Suppressor macrophage treated with lipopolysaccharide for 1 hour (primary cell): Measurements from ENCODE around the gene RPP30.
"Not testable (repeated sequence)": the region's sequence is repeated elsewhere in the genome, so short reads cannot be mapped to it uniquely, and the experiment has no call there.

Source experiments
- DNase-seq, 3 donors: peaks; one replicate each; pipeline ENCODE4 v3.0.0-alpha.2; 2020 to 2022

Gene RPP30

DNA sequence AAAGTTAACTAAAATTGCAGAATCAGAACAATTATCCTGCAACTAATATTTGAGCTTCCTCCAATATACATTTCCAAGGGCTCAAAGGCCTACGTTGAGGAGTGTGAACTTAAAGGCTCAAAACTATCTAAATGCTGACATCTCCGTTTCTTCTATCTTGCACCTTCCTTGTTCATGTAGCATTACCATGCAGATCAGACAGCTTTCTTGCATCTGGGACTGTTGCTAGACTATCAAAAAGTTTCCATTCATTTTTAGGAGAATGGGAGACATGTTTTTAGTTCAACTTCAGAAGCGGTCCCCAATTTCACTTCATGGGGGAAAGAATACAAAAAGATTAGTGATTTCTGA is 46.2 kb downstream of the RPP30 start:
- no peak for DNase-seq

DNA sequence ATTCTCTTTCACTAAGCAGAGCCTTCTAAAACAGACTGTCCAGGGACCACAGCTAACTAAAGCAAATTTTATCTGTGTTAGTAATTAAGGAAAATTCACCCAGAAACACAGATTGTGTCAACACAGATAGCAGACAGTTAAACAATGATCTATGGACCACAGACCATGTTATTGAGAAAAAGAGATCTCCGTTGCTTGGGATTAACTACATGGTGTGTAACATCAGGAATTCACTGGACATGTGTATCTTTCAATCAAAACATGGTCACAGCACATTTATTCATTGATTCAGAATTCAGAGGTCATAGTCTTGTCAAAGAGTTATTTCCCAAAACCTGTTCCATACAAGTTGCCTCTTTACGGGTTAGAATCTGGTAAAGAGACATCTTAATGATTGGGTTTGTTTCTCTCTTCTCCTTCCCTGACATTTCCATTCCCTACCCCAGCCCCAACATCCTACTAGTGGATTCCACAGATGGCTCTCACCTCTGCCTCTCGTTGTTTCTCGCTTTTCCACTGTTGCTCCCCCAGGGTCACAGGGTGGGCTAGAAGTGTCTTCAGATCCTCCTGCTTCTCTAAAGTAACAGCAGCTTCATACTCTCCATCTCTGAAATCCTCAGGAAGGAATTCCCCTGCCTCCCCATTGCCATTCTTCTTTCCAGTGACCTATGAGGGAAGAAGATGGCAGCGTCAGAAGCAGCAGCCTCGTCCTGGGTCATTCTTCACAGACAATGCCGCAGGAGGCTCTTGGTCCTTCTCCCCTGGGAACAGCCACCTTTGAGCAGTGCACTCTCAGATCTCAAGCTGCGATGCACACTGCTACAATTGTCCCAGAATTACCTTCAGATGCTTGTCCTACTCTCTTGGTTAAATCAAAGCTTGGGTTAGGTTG is 48.2 kb downstream of the RPP30 start:
- DNase-seq, result no peak

DNA sequence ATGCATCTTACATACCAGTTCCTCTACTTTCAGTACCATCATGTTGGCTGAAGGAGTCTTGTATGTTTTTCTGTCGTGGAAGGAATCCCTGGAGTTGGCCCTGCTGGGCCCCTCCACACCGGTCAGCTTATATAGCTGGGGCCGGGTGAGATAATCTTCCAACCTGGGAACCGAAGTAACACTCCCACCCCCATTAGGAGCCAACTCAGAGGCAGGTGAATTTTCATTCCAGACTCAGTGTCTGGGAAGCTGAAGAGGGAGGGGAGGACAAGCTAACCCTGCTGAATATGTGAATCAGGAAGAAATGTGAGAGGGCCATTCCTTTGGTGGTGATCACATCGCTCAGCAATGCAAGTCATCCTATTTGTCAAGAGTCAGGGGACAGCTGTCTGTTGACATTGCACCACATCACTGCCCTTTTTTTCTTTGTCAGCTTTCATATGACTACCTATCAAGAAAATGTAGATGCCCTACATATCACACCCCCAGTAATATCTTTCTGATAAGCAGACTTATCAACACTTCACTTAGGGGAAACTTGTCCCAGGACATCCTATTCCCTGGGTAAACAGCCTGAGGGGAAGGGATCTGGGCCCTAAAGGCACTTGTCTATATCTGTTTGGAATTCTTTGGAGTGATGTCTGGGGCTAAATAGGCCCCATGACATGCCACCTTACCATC is 49.4 kb downstream of the RPP30 start, which contains the start of gene ANKRD1:
Gene ANKRD1 (minus strand): TSS at position 102 of the 681 bp plus-strand sequence. CDS start 60 bp downstream, at position 42.
- DNase-seq, result peak in 2 of 3 donors; percentile 10 to 14

DNA sequence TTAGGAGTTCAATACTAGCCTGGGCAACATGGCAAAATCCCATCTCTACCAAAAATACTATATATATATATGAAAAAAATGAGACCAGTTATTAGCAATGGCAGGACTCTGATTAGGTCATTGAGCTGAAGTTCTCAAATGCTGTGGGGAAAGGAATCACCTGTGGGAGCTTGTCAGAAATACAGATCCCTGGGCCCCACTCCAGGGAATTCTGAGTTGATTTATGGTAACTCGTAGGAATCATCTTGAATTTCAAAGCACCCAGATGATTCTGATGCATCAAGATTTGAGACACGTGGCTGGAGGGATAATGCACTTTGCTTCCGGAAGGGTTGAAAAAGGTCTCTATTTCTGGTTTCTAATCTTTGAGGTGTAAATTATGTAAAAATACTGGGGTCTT is 50.1 kb downstream of the RPP30 start:
- no peak for DNase-seq

DNA sequence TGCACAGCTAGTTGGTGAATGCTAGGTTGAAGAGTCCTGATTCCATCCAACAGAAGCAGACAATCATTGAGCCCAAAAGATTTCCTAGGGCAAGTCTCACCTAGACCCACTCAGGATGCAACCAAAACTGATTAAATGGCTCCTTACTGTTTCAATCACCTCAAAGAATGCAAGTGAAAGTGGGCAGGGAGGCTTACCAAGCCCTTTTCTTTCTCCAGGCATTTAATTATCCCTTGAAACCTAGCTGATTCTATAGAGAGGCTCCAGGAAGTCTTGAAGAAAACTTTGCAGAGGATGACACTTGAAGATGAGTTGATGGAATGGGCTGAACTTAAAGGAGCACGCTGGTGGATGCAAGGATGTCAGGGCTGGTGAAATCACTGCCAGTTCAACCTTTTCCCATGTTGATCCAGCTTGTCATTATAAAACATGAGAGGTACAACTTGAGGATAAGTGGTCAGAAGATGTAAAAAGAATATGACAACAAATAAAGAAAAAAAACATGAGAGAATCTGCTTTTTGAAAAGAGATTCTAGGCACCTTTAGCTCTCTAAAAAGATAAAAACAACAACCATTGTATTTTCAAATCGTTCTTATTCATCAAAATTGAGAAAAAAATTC is 51.4 kb downstream of the RPP30 start:
- DNase-seq, result no peak

DNA sequence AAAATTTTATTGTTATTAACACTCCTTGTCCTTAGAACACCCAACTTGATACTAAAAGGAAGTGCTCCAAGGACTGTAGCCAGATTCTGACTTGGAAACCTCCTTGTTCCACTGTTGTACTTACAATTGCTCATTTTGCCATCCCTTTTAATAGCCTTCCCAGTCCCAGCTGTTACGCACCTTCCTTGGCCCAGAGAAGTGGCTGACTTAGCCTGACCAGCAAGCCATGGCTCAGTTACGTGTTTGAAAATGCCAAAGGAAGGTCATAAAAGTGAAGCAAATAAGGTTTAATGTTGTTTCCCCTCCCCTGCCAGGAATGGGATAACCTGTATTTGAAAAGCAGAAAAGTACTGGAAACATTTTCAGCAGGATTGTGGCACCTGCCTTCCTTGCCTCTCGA is 52.8 kb downstream of the RPP30 start:
- DNase-seq, result no peak

DNA sequence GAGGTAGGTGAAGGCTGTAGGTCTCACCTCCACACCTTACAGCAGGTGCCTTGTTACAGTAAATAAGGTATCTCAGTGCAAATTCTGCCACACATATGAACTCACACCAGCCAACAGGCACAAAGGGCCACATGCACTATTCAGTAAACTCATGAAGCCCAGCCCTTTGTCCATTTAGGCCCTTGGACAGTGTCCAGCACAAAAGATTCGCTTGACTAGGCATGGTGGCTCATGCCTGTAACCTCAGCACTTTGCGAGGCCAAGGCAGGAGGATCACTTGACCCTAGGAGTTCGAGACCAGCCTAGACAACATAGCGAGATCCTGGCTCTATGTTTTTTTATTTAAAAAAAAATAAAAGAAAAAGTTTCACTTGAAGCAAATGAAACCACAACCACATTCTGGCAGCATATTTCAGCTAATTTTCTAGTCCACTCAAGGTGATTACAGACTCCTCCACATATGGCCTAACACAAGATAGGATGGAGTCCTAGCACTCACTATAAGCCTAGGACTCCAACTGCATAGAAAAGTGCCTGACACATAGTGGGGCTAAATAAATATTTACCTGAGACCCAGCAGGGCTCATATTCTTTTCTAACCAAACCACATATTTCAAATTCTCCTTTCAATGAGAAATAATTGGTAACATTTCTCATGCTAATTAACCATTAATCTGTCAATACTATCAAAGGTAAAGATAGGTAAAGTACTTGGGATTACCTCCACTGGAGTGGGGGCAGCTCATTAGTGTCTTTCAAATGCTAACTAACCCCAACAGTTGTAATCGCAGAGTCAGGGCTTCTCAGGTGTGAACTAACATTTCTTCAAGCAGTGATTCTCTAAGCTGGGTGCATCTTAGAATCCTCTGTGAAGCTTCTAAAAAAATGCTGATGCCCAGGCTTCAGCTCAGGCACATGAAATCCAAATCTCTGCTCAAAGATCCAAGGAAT is 53.6 kb downstream of the RPP30 start:
- DNase-seq, result no peak

DNA sequence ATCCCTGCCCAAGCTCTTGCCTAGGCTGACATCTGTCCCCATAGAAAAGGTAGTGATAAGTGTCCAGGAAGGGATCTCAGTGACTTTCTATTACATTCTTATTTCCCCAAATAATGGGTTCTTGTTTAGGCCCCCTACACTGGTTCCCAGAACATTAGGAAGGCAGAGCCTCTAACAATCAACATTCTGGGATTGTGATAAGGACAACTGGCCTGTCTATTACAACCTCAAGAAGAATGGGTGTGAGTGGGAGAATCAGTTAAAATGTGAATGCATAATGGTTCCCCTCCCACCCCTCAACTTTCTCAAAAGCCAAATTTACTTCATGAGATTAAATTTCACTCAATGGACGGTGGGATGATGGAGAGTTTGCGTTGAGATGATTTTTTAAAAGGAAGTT is 55.5 kb downstream of the RPP30 start:
- DNase-seq, result no peak

DNA sequence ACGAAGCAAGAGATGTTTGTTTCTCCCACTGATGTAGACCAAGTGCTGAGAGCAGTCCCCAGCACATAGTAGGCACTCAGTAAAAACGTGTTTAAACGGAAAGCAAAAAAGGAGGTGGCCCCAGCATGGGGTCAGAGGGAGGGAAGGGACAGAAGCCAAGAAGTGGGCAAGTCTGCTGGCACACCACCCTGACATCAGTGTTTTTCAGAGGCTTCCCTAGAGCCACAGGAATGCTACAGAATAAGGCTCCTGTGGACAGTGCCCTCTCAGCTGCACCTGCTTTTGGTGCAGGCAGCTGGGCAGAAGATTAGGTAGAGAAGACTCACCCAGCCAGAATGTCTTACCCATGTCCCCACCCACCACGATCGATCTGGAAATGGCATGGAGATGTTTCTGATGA is 57.4 kb downstream of the RPP30 start:
- DNase-seq, result no peak

DNA sequence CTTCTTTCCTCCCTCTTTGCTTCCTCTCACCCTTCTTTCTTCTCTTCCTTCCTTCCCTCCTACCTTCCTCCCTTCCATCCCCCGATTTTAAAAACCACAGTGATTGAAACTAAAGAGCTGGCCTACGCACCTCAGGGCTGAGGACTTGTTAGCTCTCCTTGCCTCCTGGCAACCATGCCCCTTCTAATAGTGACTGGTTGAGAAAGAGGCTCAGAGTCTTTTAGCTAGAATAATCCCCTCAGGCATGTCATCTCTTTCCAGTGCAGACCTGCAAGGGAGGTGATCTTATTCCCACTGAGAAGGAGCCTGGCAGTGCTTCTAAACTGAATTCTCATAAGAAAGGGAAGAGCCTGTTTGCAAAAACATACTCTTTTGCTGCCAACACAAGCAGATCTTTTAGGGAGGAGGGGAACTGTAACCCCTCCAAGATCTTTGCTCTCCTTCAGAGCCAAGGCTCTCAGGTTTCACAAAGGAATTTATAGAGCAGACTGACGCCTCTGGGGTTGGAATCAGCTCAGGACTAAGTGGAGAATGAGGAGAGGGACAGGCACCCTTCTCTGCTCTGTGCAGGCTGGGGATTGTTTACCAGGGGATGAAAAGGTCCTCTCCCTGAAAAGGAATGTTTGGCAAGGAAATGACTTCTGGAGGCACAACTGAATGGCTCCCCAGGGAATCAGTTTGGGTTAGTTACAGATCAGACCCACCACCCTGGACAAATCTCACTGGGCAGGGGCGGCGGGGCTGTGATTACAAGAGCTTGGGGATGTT is 58.5 kb downstream of the RPP30 start:
- no peak for DNase-seq

DNA sequence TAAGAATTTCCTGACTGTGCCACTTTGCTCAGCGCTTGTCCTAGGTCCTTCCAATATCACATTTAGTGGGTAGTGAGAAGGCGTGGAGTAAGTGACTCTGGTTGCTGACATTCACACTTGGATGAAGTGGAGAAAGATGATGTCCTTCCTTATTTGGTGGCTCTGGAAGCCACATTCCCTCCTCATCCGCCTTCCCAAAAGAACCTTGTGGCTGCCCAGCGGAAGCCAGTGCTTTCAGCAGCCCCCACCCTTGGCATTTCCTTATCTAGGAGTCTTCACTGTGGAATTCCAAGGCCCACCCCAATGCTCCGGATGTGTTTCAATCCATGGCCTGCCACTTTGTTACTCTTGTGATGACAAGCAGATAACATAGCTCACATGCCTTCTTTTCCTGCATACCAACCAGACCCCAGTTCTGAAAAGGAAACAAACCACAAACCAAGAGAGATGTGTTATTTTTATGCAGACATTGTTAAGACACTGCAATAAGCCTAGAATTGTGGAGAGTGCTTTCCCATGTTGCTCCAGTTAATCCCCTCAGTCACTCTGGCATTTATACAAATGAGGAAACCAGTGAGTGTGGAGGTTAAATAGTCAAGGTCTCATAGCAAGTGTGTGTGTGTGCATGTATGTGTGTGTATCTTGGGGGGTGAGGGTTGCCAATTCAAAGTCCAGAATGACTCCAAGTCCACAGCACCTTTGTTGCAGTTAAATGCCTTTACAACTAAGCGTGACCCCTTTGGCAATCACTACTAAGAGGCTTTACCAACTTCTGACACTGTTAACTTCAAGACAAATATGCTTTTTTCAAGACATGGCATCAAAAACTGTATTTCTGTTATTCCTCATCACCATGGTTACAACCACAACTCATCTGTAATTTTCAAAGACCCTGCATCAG is 59.4 kb downstream of the RPP30 start:
- DNase-seq, result no peak

DNA sequence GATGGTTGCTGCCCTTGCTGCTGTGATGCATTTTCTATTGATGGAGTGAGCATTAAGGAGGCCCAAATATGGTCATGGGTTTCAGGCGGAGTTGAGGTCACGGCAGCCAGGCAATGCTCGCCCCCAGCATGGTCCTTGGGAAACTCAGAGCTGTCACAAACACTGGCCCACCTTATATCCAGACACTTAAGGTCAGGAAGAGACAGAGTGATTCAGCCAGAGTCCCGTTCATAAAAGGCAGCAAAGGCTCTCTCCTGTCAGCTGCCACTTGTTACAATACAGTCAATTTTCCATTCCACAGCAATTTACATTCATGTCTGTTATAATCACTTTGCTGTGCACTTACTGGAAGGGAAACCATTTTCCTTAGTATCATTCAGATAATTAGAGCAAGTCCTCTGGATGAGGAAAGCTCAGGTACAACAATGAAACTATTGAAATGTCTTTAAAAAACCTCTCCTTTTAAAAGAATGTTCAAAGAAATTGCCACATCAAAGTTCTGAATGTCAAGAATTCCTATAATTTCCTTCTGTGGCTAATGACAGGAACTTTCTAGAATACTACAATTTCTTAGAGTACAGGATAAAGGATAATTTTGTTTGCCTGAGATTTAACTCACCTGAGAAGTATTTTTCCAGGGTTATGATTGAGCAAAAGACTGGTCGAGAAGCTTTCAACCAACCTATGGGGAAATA is 64.0 kb downstream of the RPP30 start:
- no peak for DNase-seq

DNA sequence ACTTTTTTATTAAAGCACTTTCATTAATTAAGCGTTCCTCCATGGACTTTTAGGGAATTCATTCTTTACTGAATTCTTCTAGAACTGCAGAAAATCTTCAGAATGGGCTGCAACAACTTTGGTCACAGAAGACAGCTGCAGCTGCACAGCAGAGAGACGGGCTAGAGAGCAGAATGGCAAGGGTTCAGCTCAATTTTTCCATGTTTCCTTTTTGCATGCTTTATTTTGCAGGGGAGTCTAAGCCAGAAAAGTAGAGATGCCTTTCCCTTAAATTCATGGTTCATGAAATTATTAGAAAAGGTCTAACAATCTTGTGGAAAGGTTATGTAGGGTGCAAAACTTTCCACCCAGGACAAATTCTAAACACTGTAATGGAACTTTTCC is 64.5 kb downstream of the RPP30 start:
- DNase-seq, result no peak

DNA sequence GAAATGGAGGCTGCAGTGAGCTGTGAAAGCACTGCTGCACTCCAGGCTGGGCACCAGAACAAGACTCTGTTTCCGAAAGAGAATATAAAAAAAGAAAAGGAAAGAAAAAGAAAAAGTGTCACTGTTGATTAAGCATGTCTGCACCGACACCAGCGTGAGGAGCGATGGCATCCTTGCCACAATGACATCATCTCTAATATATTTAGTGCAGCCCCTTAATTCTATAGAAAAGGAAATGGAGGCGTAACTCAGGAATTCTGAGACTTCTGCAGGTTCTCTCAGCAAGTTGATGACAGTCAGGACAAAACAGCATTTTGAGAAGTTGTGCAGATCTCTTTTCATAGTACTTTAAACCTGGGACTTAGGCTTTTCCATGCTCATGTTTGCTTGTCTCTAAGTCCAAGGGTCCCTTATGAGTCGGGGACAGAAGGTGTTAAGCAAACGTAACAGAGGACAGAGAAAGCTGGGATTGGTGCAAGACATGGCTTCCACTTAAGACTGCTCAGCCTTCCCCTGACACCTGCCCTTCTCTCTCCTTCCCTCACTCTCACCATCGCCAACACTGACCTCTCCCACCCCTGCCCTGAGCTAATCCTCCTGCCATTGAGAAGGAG is 66.0 kb downstream of the RPP30 start:
- DNase-seq, result no peak

DNA sequence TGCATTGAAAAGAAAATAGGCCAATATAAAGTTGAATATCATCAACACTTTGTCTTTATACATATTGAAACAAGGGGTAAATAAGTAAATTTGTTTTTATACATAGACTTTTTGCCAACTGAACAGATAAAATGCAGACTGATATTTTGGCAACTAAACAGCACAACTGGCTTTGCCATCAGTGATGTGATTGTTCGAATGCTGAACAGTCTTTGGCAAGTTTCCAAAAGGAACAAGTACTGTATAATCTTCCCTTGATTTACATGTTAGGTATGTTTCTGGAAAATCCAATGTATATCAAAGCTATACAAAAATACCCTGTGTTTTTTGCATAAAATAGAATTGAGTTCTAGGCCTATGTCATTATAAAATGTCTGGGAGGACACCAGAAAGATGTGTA is 67.3 kb downstream of the RPP30 start:
- DNase-seq, result no peak

DNA sequence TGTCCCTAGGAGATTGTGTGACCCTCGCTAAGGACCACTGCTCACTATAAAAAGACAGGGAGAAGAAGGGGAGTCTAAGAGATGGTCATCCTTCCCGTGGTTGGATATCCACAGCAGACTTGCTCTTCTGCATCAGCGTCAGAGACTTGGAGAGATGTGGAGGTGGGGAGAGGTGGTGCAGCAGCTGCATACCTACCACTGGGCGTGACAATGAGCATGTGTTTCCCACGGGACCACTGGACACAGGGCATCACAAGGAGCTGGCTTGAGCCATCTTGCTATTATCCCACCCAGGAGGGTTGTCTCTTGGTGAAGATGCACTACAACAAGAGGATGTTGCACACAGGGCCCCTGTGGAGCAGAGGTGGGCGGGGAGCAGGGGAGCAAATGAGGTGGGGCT is 67.9 kb downstream of the RPP30 start:
- no peak for DNase-seq

DNA sequence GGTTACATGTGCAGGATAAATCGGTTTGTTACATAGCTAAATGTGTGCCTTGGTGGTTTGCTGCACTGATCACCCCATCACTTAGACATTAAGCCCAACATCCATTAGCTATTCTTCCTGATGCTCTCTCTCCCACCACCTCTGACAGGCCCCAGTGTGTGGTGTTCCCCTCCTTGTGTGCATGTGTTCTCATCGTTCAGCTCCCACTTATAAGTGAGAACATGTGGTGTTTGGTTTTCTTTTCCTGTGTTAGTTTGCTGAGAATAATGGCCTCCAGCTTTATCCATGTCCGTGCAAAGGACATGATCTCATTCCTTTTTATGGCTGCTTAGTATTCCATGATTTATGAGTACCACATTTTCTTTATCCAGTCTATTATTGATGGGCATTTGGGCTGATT is 71.2 kb downstream of the RPP30 start:
- DNase-seq, result not testable (repeated sequence)

DNA sequence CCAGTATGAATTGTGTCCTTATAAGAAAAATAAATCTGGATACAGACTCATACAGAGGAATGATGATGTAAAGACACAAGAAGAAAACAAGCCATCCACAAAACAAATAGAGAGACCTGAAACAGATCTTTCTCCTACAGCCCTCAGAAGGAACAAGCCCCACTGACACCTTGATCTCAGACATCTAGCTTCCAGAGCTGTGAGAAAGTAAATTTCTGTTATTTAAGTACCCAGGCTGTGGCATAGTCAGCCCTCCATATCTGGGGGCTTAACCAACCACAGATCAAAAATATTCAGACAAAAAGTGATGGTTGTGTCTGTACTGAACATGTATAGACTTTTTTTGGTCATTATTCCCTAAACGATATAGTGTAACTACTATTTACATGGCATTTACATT is 73.0 kb downstream of the RPP30 start:
- no peak for DNase-seq

DNA sequence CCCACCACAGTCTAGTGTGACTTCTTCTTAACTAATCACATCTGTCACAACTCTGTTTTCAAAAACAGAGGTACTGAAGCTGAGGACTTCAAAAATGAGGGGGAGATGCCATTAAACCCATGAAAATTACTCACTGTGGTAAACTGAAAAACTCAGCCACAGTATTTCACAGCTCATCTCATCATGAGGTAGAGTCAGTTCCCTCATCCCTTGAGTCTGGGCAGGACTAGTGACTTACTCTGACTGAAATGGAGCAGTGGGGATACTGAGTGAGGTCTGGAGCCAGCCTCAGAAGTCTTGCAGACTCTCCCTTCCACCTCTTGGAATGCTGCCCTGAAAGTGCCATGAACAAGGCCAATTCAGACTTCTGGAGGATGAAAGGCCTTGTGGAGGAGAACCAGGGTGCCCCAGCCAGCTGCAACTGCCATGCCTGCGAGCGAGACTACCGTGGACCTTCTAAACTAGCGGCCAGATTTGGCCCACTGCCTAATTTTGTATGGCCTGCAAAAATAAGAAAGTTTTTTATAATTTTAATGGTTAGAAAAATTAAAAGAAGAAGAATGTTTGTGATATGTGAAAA is 73.8 kb downstream of the RPP30 start:
- DNase-seq, result no peak
